BLaER1 treated with 17β-estradiol and CSF1 and Interleukin-3, amounts not matched to agents 10 nM and 100 nM (cell line): ENCODE results near the gene APCDD1.
A peak's percentile ranks its signal among the peaks of the same experiment; 100 is the strongest.

Experiments used
- H3K27ac ChIP-seq, 11 experiments: shearing (Covaris generic); formaldehyde crosslinking; 2 replicates each; pipeline ENCODE4 v1.8.1; 2022
- H3K27me3 ChIP-seq, 11 experiments: shearing (Covaris generic); formaldehyde crosslinking; 2 replicates each; pipeline ENCODE4 v1.8.1; 2022
- H3K36me3 ChIP-seq, 11 experiments: shearing (Covaris generic); formaldehyde crosslinking; 2 replicates each; pipeline ENCODE4 v1.8.1; 2022
- H3K4me1 ChIP-seq, 10 experiments: shearing (Covaris generic); formaldehyde crosslinking; 2 replicates each; pipeline ENCODE4 v1.8.1; 2022
- H3K4me2 ChIP-seq, 11 experiments: shearing (Covaris generic); formaldehyde crosslinking; 2 replicates each; pipeline ENCODE4 v1.8.1; 2022
- H3K4me3 ChIP-seq, 10 experiments: shearing (Covaris generic); formaldehyde crosslinking; 2 replicates each; pipeline ENCODE4 v1.8.1; 2022
- H3K9ac ChIP-seq, 11 experiments: shearing (Covaris generic); formaldehyde crosslinking; 2 replicates each; pipeline ENCODE4 v1.8.1; 2022
- H3K9me3 ChIP-seq, 11 experiments: shearing (Covaris generic); formaldehyde crosslinking; replicated peaks in 1 of 11; 2 replicates each; pipeline ENCODE4 v1.8.1; 2022
- H4K20me1 ChIP-seq, 11 experiments: shearing (Covaris generic); formaldehyde crosslinking; 2 replicates each; pipeline ENCODE4 v1.8.1; 2022
- Cebpa-rat ChIP-seq, 11 experiments: shearing (Covaris generic); IDR thresholded peaks; 2 replicates each; pipeline ENCODE4 v1.8.1; 2022

Gene APCDD1

DNA sequence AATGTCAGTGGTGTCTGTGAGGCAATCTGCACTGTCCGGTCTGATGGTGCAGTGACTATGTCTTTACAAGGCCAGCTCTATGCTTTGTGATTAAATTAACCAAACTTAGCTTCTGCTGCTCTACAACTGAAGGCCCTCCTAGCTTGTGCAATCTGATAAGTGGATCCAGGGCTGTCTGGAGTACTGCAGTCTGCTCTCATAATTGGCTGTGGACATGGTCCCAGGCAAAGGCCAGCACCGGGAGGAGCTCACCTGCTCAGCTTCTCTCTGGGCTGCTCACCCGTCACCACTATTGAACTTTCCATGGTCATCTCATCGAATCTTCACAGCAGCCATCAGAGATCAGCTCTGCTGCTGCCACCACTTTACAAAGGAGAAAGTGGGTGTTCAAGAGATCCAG lies 13.0 kb upstream of the APCDD1 start:
- no peak for TF ChIP-seq Cebpa-rat (IDR thresholded peaks at IDR 0.05)
- H3K27ac ChIP-seq, result no peak overlapping the region
- H3K4me1 ChIP-seq, result peaks cover 4 to 56% (median 28%) of the 10 kb centered on the region in 10 experiments; a peak in 16 of 20 replicates
- no peaks in the 10 kb centered on the region for H3K27me3 ChIP-seq
- no peaks in the 10 kb centered on the region for H3K36me3 ChIP-seq
- H3K4me3 ChIP-seq, result no peak overlapping the region
- no peak overlapping the region for H3K9ac ChIP-seq
- no peaks in the 10 kb centered on the region for H4K20me1 ChIP-seq
- no peaks in the 10 kb centered on the region for H3K9me3 ChIP-seq
- H3K4me2 ChIP-seq, result peak overlapping the region in 6 of 11 experiments; percentile 2 to 47 (median 39); a peak in 10 of 22 replicates

DNA sequence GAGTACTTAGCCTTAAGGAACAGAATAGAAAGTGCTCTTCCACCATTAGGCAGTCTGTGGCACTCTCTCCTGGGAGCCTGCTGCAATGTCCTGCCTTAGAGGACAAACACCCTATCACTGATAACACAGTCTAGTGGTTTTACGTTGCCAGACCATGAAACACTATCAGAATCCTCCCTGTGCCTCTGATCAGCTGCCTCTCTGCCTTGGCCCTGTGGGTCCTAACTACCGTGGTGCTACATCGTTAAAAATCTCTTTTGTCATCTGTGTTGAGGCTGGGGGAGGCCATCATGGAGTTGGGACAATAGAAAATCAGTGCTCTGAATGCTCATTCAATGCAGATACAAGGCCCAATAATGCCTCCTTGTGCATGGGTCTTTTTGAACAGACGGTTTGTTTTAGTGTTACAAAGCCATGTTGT lies 11.9 kb upstream of the APCDD1 start:
- H3K27me3 ChIP-seq, result no peaks in the 10 kb centered on the region
- TF ChIP-seq Cebpa-rat (IDR thresholded peaks at IDR 0.05), result no peak

DNA sequence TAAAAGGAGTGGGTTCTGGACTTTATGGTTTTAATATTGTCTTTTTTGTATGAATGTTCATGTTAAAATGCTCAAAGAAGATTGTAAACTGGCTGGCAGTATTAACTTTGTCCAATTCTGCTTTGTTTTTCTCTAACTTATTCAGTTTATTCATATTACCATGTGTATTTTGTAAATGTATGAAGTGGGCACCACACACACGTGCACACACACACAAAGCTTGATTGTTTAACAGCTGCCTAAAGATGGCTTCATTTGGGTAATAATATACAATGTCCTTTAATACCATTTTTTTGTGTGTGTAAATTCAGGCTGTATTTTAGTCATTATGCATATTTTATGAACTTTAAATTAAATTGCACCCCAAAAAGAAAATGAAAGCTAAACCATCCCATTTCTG lies 11.4 kb upstream of the APCDD1 start:
- Histone ChIP-seq H3K27me3 (no peaks in the 10 kb centered on the region), H3K27ac (no peak overlapping the region), H3K4me3 (no peak overlapping the region), H3K4me1 (peaks cover 4 to 53% (median 24%) of the 10 kb centered on the region in 10 experiments; a peak in 16 of 20 replicates), H3K36me3 (no peaks in the 10 kb centered on the region), H4K20me1 (no peaks in the 10 kb centered on the region), H3K4me2 (no peak overlapping the region), H3K9ac (no peak overlapping the region), H3K9me3 (no peaks in the 10 kb centered on the region)
- no peak for TF ChIP-seq Cebpa-rat (IDR thresholded peaks at IDR 0.05)

More for the DNA sequence above, 11.9 kb upstream of the APCDD1 start:
- Histone ChIP-seq H3K36me3 (no peaks in the 10 kb centered on the region), H3K9me3 (no peaks in the 10 kb centered on the region), H3K27ac (no peak overlapping the region), H3K4me3 (no peak overlapping the region), H3K9ac (no peak overlapping the region), H4K20me1 (no peaks in the 10 kb centered on the region), H3K4me1 (peaks cover 4 to 56% (median 28%) of the 10 kb centered on the region in 10 experiments; a peak in 16 of 20 replicates), H3K4me2 (peak overlapping the region in 5 of 11 experiments; percentile 2 to 47 (median 40); a peak in 5 of 22 replicates)

DNA sequence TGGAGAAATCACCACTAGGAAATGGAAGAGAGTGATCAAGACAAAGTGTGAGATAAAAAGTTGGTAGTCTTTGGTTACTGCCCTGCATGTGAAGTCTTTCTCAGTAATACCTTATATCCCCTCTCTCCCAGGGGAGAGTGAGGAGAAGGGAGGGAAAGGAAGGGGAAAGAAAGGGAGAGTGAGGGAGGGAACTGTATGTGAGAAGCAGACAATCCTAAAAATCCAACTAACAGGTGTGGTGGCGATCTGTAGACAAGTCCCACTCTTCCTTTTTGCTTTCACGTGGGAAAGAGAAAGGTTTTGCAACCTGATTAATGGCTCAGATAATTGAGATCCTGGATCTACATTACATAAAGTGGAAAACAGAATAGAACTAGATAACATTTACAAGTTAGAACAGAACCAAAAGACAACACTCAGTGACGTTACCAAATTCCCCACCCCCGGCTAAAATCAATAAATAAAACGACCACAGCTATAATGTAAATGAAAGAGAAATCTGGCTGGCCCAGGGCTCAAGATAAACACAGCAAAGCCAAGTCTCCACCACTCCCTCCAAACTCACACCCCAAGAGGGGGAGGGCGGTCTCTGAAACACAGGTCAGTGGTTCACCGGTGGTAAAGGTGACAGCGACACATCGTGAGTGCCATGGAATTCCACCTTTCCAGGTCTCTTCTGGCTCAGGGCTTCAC lies 10.0 kb upstream of the APCDD1 start:
- H3K36me3 ChIP-seq, result no peaks in the 10 kb centered on the region
- H3K27ac ChIP-seq, result no peak overlapping the region
- H3K4me2 ChIP-seq, result no peak overlapping the region
- no peak for TF ChIP-seq Cebpa-rat (IDR thresholded peaks at IDR 0.05)
- no peaks in the 10 kb centered on the region for H4K20me1 ChIP-seq
- no peaks in the 10 kb centered on the region for H3K27me3 ChIP-seq
- H3K9me3 ChIP-seq, result no peaks in the 10 kb centered on the region
- H3K4me1 ChIP-seq, result peaks cover 0 to 40% (median 16%) of the 10 kb centered on the region in 10 experiments; a peak in 12 of 20 replicates
- no peak overlapping the region for H3K4me3 ChIP-seq
- H3K9ac ChIP-seq, result no peak overlapping the region

DNA sequence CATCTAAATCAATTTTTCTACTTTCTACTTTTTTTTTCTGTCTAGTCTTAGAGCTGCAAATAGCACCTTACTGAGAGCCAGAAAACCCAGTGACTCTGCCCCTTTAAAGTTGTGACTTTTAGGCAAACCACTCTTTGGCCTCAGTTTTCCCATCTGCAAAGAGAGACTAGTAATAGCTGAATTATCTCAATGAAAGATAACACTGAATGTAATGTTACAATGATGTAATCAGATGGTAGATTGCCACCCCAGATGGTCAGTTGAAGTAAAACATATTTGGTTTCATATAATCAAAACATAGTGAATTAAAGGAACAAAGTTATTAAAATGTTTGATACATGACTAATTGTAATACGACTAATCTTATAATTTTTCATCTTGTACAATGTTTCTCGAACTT lies 5.0 kb upstream of the APCDD1 start:
- Histone ChIP-seq H3K27me3 (peaks cover 0 to 17% (median 0%) of the 10 kb centered on the region in 11 experiments; a peak in 9 of 22 replicates), H3K9me3 (no peaks in the 10 kb centered on the region), H4K20me1 (no peaks in the 10 kb centered on the region), H3K4me3 (no peak overlapping the region), H3K27ac (no peak overlapping the region), H3K4me2 (no peak overlapping the region), H3K9ac (no peak overlapping the region), H3K36me3 (no peaks in the 10 kb centered on the region), H3K4me1 (peaks cover 0 to 33% (median 12%) of the 10 kb centered on the region in 10 experiments; a peak in 17 of 20 replicates)
- no peak for TF ChIP-seq Cebpa-rat (IDR thresholded peaks at IDR 0.05)

DNA sequence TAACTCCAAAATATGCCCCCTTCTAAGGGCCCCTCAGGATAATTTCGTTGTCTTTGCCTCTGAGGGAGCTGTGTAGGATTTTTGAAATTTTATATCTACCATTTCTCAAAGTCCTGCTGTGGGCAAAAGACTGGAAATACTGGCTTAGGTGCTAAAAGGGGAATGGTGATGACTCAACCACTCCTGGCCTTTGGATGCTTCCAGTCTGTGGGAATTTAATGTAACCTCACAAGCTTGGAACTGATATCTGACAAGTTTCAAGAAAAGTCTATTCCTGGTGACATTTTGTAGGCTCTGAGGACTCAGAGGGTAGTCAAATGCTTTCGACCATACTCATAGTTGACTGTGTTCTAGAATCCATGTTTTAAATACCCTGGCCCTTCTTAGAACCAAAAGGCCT lies 3.4 kb upstream of the APCDD1 start:
- no peaks in the 10 kb centered on the region for H3K36me3 ChIP-seq
- H3K27me3 ChIP-seq, result peaks cover 13 to 33% (median 15%) of the 10 kb centered on the region in 11 experiments

DNA sequence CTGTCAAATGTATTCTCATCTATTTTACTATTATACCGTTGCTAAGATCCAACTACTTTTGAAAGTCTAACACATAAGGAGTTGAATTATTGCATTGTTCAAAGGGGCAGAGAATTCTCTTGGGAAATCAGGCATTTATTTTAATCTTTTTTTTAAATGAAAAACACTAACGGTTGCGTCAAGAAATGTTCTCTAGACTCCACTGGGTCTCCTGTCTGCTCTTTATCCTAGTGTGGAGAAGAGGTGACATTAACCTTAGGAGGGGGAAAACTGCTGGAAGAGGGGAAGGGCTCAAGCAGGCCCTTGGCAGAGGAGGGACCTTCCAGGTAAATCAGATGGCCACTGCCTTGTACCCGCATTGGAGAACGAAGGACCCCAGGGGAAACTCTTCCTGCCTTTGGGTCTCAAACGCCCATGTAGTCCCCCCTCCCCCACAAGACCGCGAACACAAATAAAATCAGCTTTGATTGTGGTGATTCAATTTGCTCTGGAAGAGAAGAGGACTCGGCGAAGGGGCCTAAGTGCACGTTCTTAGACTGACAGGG lies 1.1 kb upstream of the APCDD1 start:
- Histone ChIP-seq H3K4me2 (peak overlapping the region in 10 of 11 experiments; percentile 91 to 99 (median 98); a peak in 18 of 22 replicates), H3K9ac (peak overlapping the region in 6 of 11 experiments; percentile 28 to 83 (median 80); a peak in 8 of 22 replicates), H3K27ac (peak overlapping the region in 7 of 11 experiments; percentile 24 to 70 (median 50); a peak in 8 of 22 replicates), H4K20me1 (no peaks in the 10 kb centered on the region), H3K27me3 (peaks cover 24 to 47% (median 33%) of the 10 kb centered on the region in 11 experiments), H3K4me3 (peak overlapping the region in 3 of 10 experiments; percentile 69 to 74 (median 70); a peak in 3 of 20 replicates), H3K9me3 (no peaks in the 10 kb centered on the region), H3K36me3 (no peaks in the 10 kb centered on the region), H3K4me1 (peaks cover 11 to 46% (median 33%) of the 10 kb centered on the region in 10 experiments)
- no peak for TF ChIP-seq Cebpa-rat (IDR thresholded peaks at IDR 0.05)

More for the DNA sequence above, 3.4 kb upstream of the APCDD1 start:
- H3K4me1 ChIP-seq, result peaks cover 8 to 40% (median 25%) of the 10 kb centered on the region in 10 experiments
- H3K4me3 ChIP-seq, result no peak overlapping the region
- H3K9ac ChIP-seq, result no peak overlapping the region
- H3K27ac ChIP-seq, result no peak overlapping the region
- no peaks in the 10 kb centered on the region for H4K20me1 ChIP-seq
- TF ChIP-seq Cebpa-rat (IDR thresholded peaks at IDR 0.05), result no peak
- no peak overlapping the region for H3K4me2 ChIP-seq
- H3K9me3 ChIP-seq, result no peaks in the 10 kb centered on the region

DNA sequence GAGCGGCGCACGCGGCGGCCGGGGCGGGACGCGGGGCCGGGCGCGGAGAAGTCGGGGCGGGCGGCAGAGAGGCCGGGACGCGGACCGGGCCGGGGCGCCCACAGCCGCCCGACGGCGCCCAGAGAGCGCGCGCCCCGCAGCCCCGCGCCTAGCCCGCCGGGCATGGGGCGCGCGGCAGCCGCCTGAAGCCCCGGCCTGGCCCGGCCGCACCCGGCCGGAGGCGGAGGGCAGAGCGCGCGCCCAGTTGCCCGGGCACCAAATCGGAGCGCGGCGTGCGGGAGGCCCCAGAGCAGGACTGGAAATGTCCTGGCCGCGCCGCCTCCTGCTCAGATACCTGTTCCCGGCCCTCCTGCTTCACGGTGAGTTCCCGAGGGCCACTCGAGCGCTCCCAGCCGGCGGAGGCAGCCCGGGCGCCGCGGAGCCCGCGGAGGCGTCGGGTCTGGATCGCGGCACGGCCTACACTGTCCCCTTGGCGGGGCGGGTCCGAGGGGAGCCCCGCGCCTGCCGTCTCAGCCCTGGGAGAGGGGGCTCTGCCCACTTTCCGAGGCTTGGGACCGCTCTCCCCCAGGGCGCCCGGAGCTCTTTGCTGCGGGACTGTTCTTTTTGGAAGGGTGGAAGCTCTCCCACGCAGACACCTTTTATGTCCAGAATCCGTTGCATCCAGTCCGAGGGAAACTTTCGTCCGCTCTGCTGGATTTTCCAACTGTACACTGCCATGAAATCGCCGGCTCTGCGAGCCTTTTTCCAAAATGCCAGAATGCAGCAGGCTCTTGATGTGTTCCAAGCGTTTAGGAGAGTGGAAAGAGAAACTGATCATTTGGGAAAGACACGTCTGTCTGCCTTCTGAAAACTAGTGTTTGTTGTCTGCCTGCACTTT lies 484 bp downstream of the APCDD1 start:
- H3K4me2 ChIP-seq, result peak overlapping the region; percentile 91 to 99 (median 98)
- no peak for TF ChIP-seq Cebpa-rat (IDR thresholded peaks at IDR 0.05)
- H3K4me1 ChIP-seq, result peaks cover 11 to 46% (median 33%) of the 10 kb centered on the region in 10 experiments
- peak overlapping the region; percentile 63 to 85 (median 81) for H3K9ac ChIP-seq
- H3K4me3 ChIP-seq, result peak overlapping the region; percentile 67 to 79 (median 72)
- H3K27me3 ChIP-seq, result peaks cover 24 to 47% (median 33%) of the 10 kb centered on the region in 11 experiments
- H4K20me1 ChIP-seq, result no peaks in the 10 kb centered on the region
- no peaks in the 10 kb centered on the region for H3K9me3 ChIP-seq
- no peaks in the 10 kb centered on the region for H3K36me3 ChIP-seq
- peak overlapping the region; percentile 53 to 79 (median 73); a peak in 21 of 22 replicates for H3K27ac ChIP-seq
